DND-41 (cell line): ENCODE data around the gene PIGO.

Experiments used
- EZH2 ChIP-seq: IDR thresholded peaks from 3 replicates; pipeline ENCODE4 v1.6.1; 2012; ENCODE audit warnings: borderline replicate concordance, low read depth, mild to moderate bottlenecking, moderate library complexity, low read length, inconsistent platforms; ENCODE audit not compliant: severe bottlenecking
- TF ChIP-seq, protein P1 (sequence below): IDR thresholded peaks from 2 replicates; pipeline ENCODE4 v1.5.1; 2012; ENCODE audit warnings: borderline replicate concordance, low read length, moderate library complexity, mild to moderate bottlenecking; ENCODE audit not compliant: poor library complexity, severe bottlenecking; ENCODE audit errors: extremely low read depth

DNA sequence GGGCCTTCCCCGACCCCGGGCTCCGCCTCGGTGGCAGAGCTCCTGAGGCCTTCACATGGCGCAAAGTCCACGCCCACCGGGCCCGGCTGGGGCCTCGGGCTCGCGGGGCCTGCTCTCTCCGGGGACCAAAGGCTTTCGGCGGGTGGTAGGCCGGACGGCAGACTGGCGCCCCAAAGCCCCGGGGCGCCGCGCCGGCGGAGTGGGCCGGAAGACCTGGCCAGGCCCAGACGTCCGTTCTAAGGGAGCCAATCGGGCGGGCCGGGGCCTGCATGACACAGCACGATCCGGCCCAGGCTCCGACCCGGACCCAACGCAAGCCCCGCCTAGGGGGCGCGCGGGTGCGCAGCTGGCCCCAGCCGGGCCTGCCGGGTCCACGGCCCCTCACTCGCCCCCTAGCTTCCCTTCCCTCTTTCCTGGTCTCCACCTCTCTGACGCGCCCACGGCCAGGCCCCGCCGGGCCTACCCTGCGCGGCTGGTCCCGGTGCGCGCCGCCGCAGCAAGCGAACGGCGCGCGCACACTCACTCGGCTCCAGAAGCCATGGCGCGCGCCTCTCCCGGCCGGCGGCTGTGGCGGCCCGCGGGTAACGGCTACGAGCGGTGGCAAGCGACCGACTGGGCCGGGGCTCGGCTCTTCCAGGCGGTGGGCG, 24.5 kb downstream of the PIGO start:
- TF ChIP-seq, protein P1, sequence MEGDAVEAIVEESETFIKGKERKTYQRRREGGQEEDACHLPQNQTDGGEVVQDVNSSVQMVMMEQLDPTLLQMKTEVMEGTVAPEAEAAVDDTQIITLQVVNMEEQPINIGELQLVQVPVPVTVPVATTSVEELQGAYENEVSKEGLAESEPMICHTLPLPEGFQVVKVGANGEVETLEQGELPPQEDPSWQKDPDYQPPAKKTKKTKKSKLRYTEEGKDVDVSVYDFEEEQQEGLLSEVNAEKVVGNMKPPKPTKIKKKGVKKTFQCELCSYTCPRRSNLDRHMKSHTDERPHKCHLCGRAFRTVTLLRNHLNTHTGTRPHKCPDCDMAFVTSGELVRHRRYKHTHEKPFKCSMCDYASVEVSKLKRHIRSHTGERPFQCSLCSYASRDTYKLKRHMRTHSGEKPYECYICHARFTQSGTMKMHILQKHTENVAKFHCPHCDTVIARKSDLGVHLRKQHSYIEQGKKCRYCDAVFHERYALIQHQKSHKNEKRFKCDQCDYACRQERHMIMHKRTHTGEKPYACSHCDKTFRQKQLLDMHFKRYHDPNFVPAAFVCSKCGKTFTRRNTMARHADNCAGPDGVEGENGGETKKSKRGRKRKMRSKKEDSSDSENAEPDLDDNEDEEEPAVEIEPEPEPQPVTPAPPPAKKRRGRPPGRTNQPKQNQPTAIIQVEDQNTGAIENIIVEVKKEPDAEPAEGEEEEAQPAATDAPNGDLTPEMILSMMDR: peak; percentile 34
- no peak for TF ChIP-seq EZH2
